HEK293 (cell line): ENCODE results near the gene ZNF684.
A peak's percentile ranks its signal among the peaks of the same experiment; 100 is the strongest.

ENCODE experiments used
- GLIS2 ChIP-seq: fragments of 450-650 bp; formaldehyde crosslinking; IDR thresholded peaks from 2 replicates; pipeline ENCODE4 v1.5.1; 2016; ENCODE audit warnings: missing biosample characterization, missing genetic modification characterization
- HOXC10 ChIP-seq: sonication (generic); formaldehyde crosslinking; IDR thresholded peaks from 2 replicates; pipeline ENCODE4 v1.8.1; 2023; ENCODE audit warnings: mild to moderate bottlenecking, missing genetic modification reagents
- HOXD13 ChIP-seq: sonication (generic); formaldehyde crosslinking; IDR thresholded peaks from 2 replicates; pipeline ENCODE4 v1.8.0; 2022; ENCODE audit warnings: missing genetic modification reagents, borderline replicate concordance
- KLF17 ChIP-seq: fragments of 450-650 bp; formaldehyde crosslinking; IDR thresholded peaks from 2 replicates; pipeline ENCODE4 v1.5.1; 2016; ENCODE audit warnings: missing biosample characterization, missing genetic modification characterization
- PATZ1 ChIP-seq: fragments of 450-650 bp; formaldehyde crosslinking; IDR thresholded peaks from 2 replicates; pipeline ENCODE4 v1.5.1; 2016; ENCODE audit warnings: missing biosample characterization, missing genetic modification characterization
- PRDM10 ChIP-seq: fragments of 450-650 bp; formaldehyde crosslinking; IDR thresholded peaks from 2 replicates; pipeline ENCODE4 v1.5.1; 2016; ENCODE audit warnings: missing biosample characterization, missing genetic modification characterization
- REST ChIP-seq: fragments of 450-650 bp; formaldehyde crosslinking; IDR thresholded peaks from 2 replicates; pipeline ENCODE4 v1.5.1; 2016; ENCODE audit warnings: missing biosample characterization, missing genetic modification characterization
- TSHZ1 ChIP-seq: fragments of 450-650 bp; formaldehyde crosslinking; IDR thresholded peaks from 2 replicates; pipeline ENCODE4 v1.5.1; 2016; ENCODE audit warnings: missing biosample characterization, missing genetic modification characterization, borderline replicate concordance
- ZBTB44 ChIP-seq: fragments of 450-650 bp; IDR thresholded peaks from 2 replicates; pipeline ENCODE4 v1.5.1; 2018; ENCODE audit warnings: missing biosample characterization, mild to moderate bottlenecking, missing genetic modification characterization
- ZNF132 ChIP-seq: fragments of 450-650 bp; formaldehyde crosslinking; IDR thresholded peaks from 2 replicates; pipeline ENCODE4 v1.5.1; 2017; ENCODE audit warnings: missing biosample characterization, missing genetic modification characterization, borderline replicate concordance
- ZNF138 ChIP-seq: fragments of 450-650 bp; formaldehyde crosslinking; IDR thresholded peaks from 2 replicates; pipeline ENCODE4 v1.5.1; 2016; ENCODE audit warnings: missing biosample characterization, missing genetic modification characterization, borderline replicate concordance
- ZNF169 ChIP-seq: fragments of 450-650 bp; formaldehyde crosslinking; IDR thresholded peaks from 2 replicates; pipeline ENCODE4 v1.5.1; 2016; ENCODE audit warnings: missing biosample characterization, missing genetic modification characterization
- ZNF335 ChIP-seq: fragments of 450-650 bp; formaldehyde crosslinking; conservative IDR thresholded peaks from 2 replicates; pipeline ENCODE4 v1.5.1; 2016; ENCODE audit warnings: missing biosample characterization, missing genetic modification characterization
- ZNF473 ChIP-seq: fragments of 450-650 bp; formaldehyde crosslinking; IDR thresholded peaks from 2 replicates; pipeline ENCODE4 v1.5.1; 2017; ENCODE audit warnings: missing biosample characterization, missing genetic modification characterization
- ZNF548 ChIP-seq: fragments of 450-650 bp; formaldehyde crosslinking; IDR thresholded peaks from 2 replicates; pipeline ENCODE4 v1.5.1; 2016; ENCODE audit warnings: missing biosample characterization, missing genetic modification characterization
- ZNF560 ChIP-seq: fragments of 450-650 bp; formaldehyde crosslinking; IDR thresholded peaks from 2 replicates; pipeline ENCODE4 v1.5.1; 2017; ENCODE audit warnings: missing biosample characterization, missing genetic modification characterization, borderline replicate concordance
- ZNF596 ChIP-seq: fragments of 450-650 bp; IDR thresholded peaks from 2 replicates; pipeline ENCODE4 v1.5.0; 2018; ENCODE audit warnings: missing biosample characterization, mild to moderate bottlenecking, missing genetic modification characterization, moderate library complexity
- ZNF621 ChIP-seq: fragments of 450-650 bp; formaldehyde crosslinking; IDR thresholded peaks from 2 replicates; pipeline ENCODE4 v1.5.1; 2017; ENCODE audit warnings: missing biosample characterization, missing genetic modification characterization
- ZNF629 ChIP-seq: fragments of 450-650 bp; formaldehyde crosslinking; IDR thresholded peaks from 2 replicates; pipeline ENCODE4 v1.5.1; 2017; ENCODE audit warnings: missing biosample characterization, missing genetic modification characterization
- TF ChIP-seq, protein P1 (sequence below): fragments of 450-650 bp; formaldehyde crosslinking; IDR thresholded peaks from 2 replicates; pipeline ENCODE4 v1.5.1; 2016; ENCODE audit warnings: missing biosample characterization, missing genetic modification characterization

ZNF684 gene

GRCh38 chr1:40508375-40509341 lies 22.8 kb upstream of the ZNF684 start, which contains the start of gene EXO5 (continued):
- 0 out of 2 replicates have a peak, but pooled peaks have one; percentile 13 for TF ChIP-seq TSHZ1
- TF ChIP-seq GLIS2 (tag by site-specific recombination) = no peak; the same call in 1 of the 2 replicates
- TF ChIP-seq ZNF169 (tag by site-specific recombination) = no peak
- TF ChIP-seq ZNF560 (tag by site-specific recombination) = no peak
- TF ChIP-seq ZNF621 = no peak
- TF ChIP-seq ZNF473 (tag by site-specific recombination) = no peak
- TF ChIP-seq, protein P1, sequence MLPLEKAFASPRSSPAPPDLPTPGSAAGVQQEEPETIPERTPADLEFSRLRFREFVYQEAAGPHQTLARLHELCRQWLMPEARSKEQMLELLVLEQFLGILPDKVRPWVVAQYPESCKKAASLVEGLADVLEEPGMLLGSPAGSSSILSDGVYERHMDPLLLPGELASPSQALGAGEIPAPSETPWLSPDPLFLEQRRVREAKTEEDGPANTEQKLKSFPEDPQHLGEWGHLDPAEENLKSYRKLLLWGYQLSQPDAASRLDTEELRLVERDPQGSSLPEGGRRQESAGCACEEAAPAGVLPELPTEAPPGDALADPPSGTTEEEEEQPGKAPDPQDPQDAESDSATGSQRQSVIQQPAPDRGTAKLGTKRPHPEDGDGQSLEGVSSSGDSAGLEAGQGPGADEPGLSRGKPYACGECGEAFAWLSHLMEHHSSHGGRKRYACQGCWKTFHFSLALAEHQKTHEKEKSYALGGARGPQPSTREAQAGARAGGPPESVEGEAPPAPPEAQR = no peak
- TF ChIP-seq HOXD13 (CRISPR knock-in tag) = no peak
- TF ChIP-seq KLF17 (tag by site-specific recombination) = peak; percentile 75
- no peak for TF ChIP-seq ZNF596
- TF ChIP-seq ZNF629 (tag by site-specific recombination) = peak; percentile 46
- no peak for TF ChIP-seq HOXC10 (CRISPR knock-in tag)
- peak; percentile 84 for TF ChIP-seq PRDM10 (tag by site-specific recombination)
- peak; percentile 72 for TF ChIP-seq PATZ1 (tag by site-specific recombination)
- no peak for TF ChIP-seq ZNF548
- no peak for TF ChIP-seq ZBTB44
- TF ChIP-seq REST (tag by site-specific recombination) = no peak
- no peak for TF ChIP-seq ZNF138 (tag by site-specific recombination)
- TF ChIP-seq ZNF335 (tag by site-specific recombination) = peak; percentile 85
- TF ChIP-seq ZNF132 (tag by site-specific recombination) = no peak
